Endothelial cell of umbilical vein (primary cell): ENCODE results near the gene CNKSR3. TPM values are rescaled to one million over a fixed set of nuclear protein-coding genes. Genes with fewer than 3 reads are reported as not detected.

Source experiments
- BruUV-seq: library from RNA; stranded (reverse); fragments of 400-500 nt; replicated peaks from 2 replicates; lab custom pipeline; 2021; lab: Mats Ljungman, UMichigan
- CTCF ChIA-PET: fragments of 300-600, 350-600 bp; sonication (Branson Sonifier 250); formaldehyde crosslinking; loops from one replicate; lab custom pipeline; 2021; ENCODE audit warnings: antibody characterized with exemption, inconsistent platforms; lab: Charles Lee
- POLR2A ChIA-PET: fragments of 300-600, 350-600 bp; sonication (Branson Sonifier 250); formaldehyde crosslinking; loops from one replicate; lab custom pipeline; 2021; ENCODE audit warnings: antibody characterized with exemption, inconsistent platforms; lab: Charles Lee
- DNase-seq: peaks from one replicate; pipeline ENCODE4 v3.0.0-alpha.2; 2011; ENCODE audit warnings: low read depth, low spot score
- FAIRE-seq: peaks from 2 replicates; lab custom pipeline; 2011; peaks lifted over from hg19 to GRCh38; lab: Jason Lieb, UNC
- H2AFZ ChIP-seq: 2 replicates; pipeline ENCODE4 v1.6.0; 2012; ENCODE audit warnings: low read depth, low read length, control low read depth, inconsistent platforms
- H3K27ac ChIP-seq: 2 replicates; pipeline ENCODE4 v1.5.1; 2011; ENCODE audit warnings: low read depth, mild to moderate bottlenecking, control low read depth, low read length, moderate library complexity; ENCODE audit not compliant: insufficient read depth
- H3K27me3 ChIP-seq, 2 experiments: 2 replicates each; pipeline versions ENCODE4 v1.6.0 to v1.6.1; 2011; ENCODE audit warnings: low read length in 2 of 2, mixed read lengths in 1 of 2; ENCODE audit not compliant: control insufficient read depth in 2 of 2, insufficient read depth in 2 of 2
- H3K36me3 ChIP-seq, 2 experiments: 2 replicates in 1 of 2; 3 replicates in 1 of 2; pipeline ENCODE4 v1.5.1; 2011; ENCODE audit warnings: low read length in 2 of 2, mild to moderate bottlenecking in 1 of 2, moderate library complexity in 1 of 2; ENCODE audit not compliant: control insufficient read depth in 2 of 2, insufficient read depth in 2 of 2; ENCODE audit errors: extremely low read depth in 1 of 2
- H3K4me1 ChIP-seq: 3 replicates; pipeline ENCODE4 v1.5.1; 2011; ENCODE audit warnings: mild to moderate bottlenecking, low read length; ENCODE audit not compliant: control insufficient read depth, insufficient read depth; ENCODE audit errors: extremely low read depth
- H3K4me2 ChIP-seq: 2 replicates; pipeline ENCODE4 v1.6.1; 2011; ENCODE audit warnings: low read length, control low read depth, mixed read lengths; ENCODE audit not compliant: insufficient read depth
- H3K4me3 ChIP-seq, 3 experiments: fragments of 200-600 bp in 1 of 3; sonication (generic), shearing (Covaris generic) in 1 of 3; replicated peaks in 1 of 3; 2 replicates each; pipeline ENCODE4 v1.5.1; 2011 to 2016; ENCODE audit warnings: control low read depth in 3 of 3, low read length in 3 of 3, mild to moderate bottlenecking in 2 of 3, inconsistent platforms in 1 of 3, low read depth in 1 of 3, moderate library complexity in 1 of 3; ENCODE audit not compliant: insufficient read depth in 1 of 3
- H3K79me2 ChIP-seq: 2 replicates; pipeline ENCODE4 v1.6.0; 2012; ENCODE audit warnings: low read length, inconsistent platforms; ENCODE audit not compliant: control insufficient read depth, insufficient read depth
- H3K9ac ChIP-seq: replicated peaks from 2 replicates; pipeline ENCODE3; 2011; ENCODE audit warnings: low read length, control low read depth; ENCODE audit not compliant: insufficient read depth; ENCODE audit errors: extremely low read depth
- H3K9me1 ChIP-seq: replicated peaks from 3 replicates; pipeline ENCODE4 v1.6.0; 2011; ENCODE audit warnings: mild to moderate bottlenecking, low read length; ENCODE audit not compliant: control insufficient read depth, insufficient read depth; ENCODE audit errors: extremely low read depth
- H3K9me3 ChIP-seq: replicated peaks from 2 replicates; pipeline ENCODE4 v1.5.1; 2012; ENCODE audit warnings: low read length, inconsistent platforms; ENCODE audit not compliant: control insufficient read depth, insufficient read depth
- H4K20me1 ChIP-seq: replicated peaks from 2 replicates; pipeline ENCODE3; 2011; ENCODE audit warnings: mild to moderate bottlenecking, low read length; ENCODE audit not compliant: control insufficient read depth, insufficient read depth; ENCODE audit errors: extremely low read depth
- CTCF ChIP-seq, 2 donors: IDR thresholded peaks; 1 replicate in 1 of 2; 2 replicates in 1 of 2; pipeline ENCODE4 v1.5.1; 2011; ENCODE audit warnings: low read length in 2 of 2, mild to moderate bottlenecking in 2 of 2, moderate library complexity in 2 of 2, control low read depth in 1 of 2, inconsistent platforms in 1 of 2, low read depth in 1 of 2; ENCODE audit not compliant: insufficient read depth in 1 of 2; ENCODE audit errors: extremely low read depth in 1 of 2
- EZH2 ChIP-seq: IDR thresholded peaks from 2 replicates; pipeline ENCODE4 v1.6.1; 2012; ENCODE audit warnings: borderline replicate concordance, low read depth, mild to moderate bottlenecking, moderate library complexity, low read length, inconsistent platforms; ENCODE audit not compliant: severe bottlenecking
- FOS ChIP-seq: IDR thresholded peaks from 2 replicates; pipeline ENCODE4 v1.6.1; 2011; ENCODE audit warnings: mild to moderate bottlenecking, low read length, moderate library complexity, borderline replicate concordance; ENCODE audit not compliant: insufficient read depth
- GATA2 ChIP-seq: IDR thresholded peaks from 2 replicates; pipeline ENCODE4 v1.7.0; 2011; ENCODE audit warnings: low read depth, mild to moderate bottlenecking, moderate library complexity, mixed read lengths, low read length; ENCODE audit not compliant: insufficient read length, insufficient read depth
- JUN ChIP-seq: IDR thresholded peaks from 2 replicates; pipeline ENCODE4 v1.6.1; 2011; ENCODE audit warnings: borderline replicate concordance, low read depth; ENCODE audit not compliant: insufficient read length, insufficient read depth
- MYC ChIP-seq: IDR thresholded peaks from one replicate; pipeline ENCODE4 v1.6.1; 2011; ENCODE audit warnings: mild to moderate bottlenecking, low read depth, low read length
- POLR2A ChIP-seq: IDR thresholded peaks from 2 replicates; pipeline ENCODE4 v1.6.1; 2012; ENCODE audit warnings: low read depth, mild to moderate bottlenecking, control low read depth, low read length
- POLR2AphosphoS5 ChIP-seq: IDR thresholded peaks from 2 replicates; pipeline ENCODE4 v1.6.1; 2012; ENCODE audit warnings: low read depth, mild to moderate bottlenecking, control low read depth, low read length, moderate library complexity; ENCODE audit not compliant: insufficient read depth
- dilution Hi-C: fragments of 300-500 bp; cut with MboI; formaldehyde crosslinking; loops from one replicate; pipeline ENCODE4 v1.15.0; 2019; ENCODE audit warnings: low sequenced_read_pairs; ENCODE audit not compliant: extremely low pct_ligation_motif_present
- intact Hi-C: fragments of 100-400 bp; cut with micrococcal nuclease; formaldehyde crosslinking; loops from one replicate; pipeline ENCODE4 v1.10.0; 2022
- polyA plus RNA-seq, 4 experiments: library from polyadenylated mRNA; depleted of rRNA in 3 of 4; stranded (reverse) in 3 of 4; unstranded in 1 of 4; fragments of >200 nt; gene quantifications; 2 replicates each; pipeline versions ENCODE4 v1.2.1 to v1.2.3, GENCODE V29; 2011 to 2012; ENCODE audit warnings: missing spikeins in 1 of 4
- total RNA-seq: library from RNA; stranded (reverse); gene quantifications from 2 replicates; pipeline ENCODE4 v1.2.3, GENCODE V29; 2021
- TF ChIP-seq, protein P1 (sequence below): IDR thresholded peaks from 2 replicates; pipeline ENCODE4 v1.6.1; 2011; ENCODE audit not compliant: insufficient read depth, insufficient read length

Gene CNKSR3
- total and polyA plus RNA-seq, 2 donors (not counting 3 experiments of a cell fraction or from before 2014, with no cell fraction given): 2.3 to 15.6 TPM

- intact Hi-C loops: no loop called here
- H3K9ac ChIP-seq: no peak overlapping the region
- DNase-seq (no peak), FAIRE-seq (no peak)
- no peak overlapping the region for H3K4me2 ChIP-seq
- H3K27me3 ChIP-seq: no peaks in the 10 kb centered on the region
- no peak overlapping the region for H3K27ac ChIP-seq
- no peak for TF ChIP-seq JUN
- TF ChIP-seq MYC: no peak
- TF ChIP-seq CTCF (IDR thresholded peaks at IDR 0.05; ENCODE audit: extremely low read depth in 1 of 2, insufficient read depth in 1 of 2, low read depth in 1 of 2, low read length in 2 of 2): no peak
- TF ChIP-seq, protein P1, sequence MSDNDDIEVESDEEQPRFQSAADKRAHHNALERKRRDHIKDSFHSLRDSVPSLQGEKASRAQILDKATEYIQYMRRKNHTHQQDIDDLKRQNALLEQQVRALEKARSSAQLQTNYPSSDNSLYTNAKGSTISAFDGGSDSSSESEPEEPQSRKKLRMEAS: no peak
- TF ChIP-seq POLR2A: no peak
- no peak for TF ChIP-seq EZH2
- no peak for TF ChIP-seq GATA2
- TF ChIP-seq POLR2AphosphoS5: no peak
- no peak for TF ChIP-seq FOS
- no peaks in the 10 kb centered on the region for H3K36me3 ChIP-seq
- no peaks in the 10 kb centered on the region for H3K9me3 ChIP-seq
- H4K20me1 ChIP-seq: no peaks in the 10 kb centered on the region
- H3K4me1 ChIP-seq: peaks cover 17% of the 10 kb centered on the region
- ChIA-PET CTCF (no interaction called here), POLR2A (no interaction called here)
- no peak overlapping the region for H2AFZ ChIP-seq
- BruUV-seq: no TSS peak
- no peaks in the 10 kb centered on the region for H3K79me2 ChIP-seq
- dilution Hi-C loops: no loop called here
- no peaks in the 10 kb centered on the region for H3K9me1 ChIP-seq
- no peak overlapping the region for H3K4me3 ChIP-seq
These were observed 120.5 kb downstream of the CNKSR3 start for GRCh38 chr6:154390034-154390433.
